Panc1 (cell line): ENCODE data around the gene FGR. TPM values are rescaled to one million over a fixed set of nuclear protein-coding genes. Genes with fewer than 3 reads are reported as not detected.

ENCODE experiments used
- ATAC-seq: fragments of 200-7000 bp; cut with Tn5 transposase; 2 replicates; pipeline ENCODE4 v1.9.1; 2020; ENCODE audit warnings: mild to moderate bottlenecking, moderate library complexity
- BruUV-seq: library from RNA; stranded (reverse); fragments of 400-500 nt; replicated peaks from 2 replicates; lab custom pipeline; 2021; lab: Mats Ljungman, UMichigan
- CTCF ChIA-PET: fragments of 300-600 bp; sonication (Branson Sonifier 250); formaldehyde crosslinking; loops from one replicate; lab custom pipeline; 2022; ENCODE audit warnings: antibody characterized with exemption; lab: Charles Lee
- POLR2A ChIA-PET: fragments of 300-600 bp; sonication (Branson Sonifier 250); formaldehyde crosslinking; loops from one replicate; lab custom pipeline; 2022; ENCODE audit warnings: antibody characterized with exemption; lab: Charles Lee
- DNase-seq: peaks from one replicate; pipeline ENCODE4 v3.0.0-alpha.2; 2010; ENCODE audit warnings: low read depth, low spot score
- H3K27ac ChIP-seq: 2 replicates; pipeline ENCODE4 v1.5.1; 2011; ENCODE audit warnings: mild to moderate bottlenecking, low read length, inconsistent platforms
- H3K27me3 ChIP-seq: fragments of 200-500 bp; sonication (Bioruptor generic); 2 replicates; pipeline ENCODE4 v1.6.0; 2014; ENCODE audit warnings: low read length, inconsistent platforms; ENCODE audit not compliant: control insufficient read depth, insufficient read depth
- H3K36me3 ChIP-seq: fragments of 200-500 bp; sonication (Bioruptor generic); 2 replicates; pipeline ENCODE4 v1.5.1; 2014; ENCODE audit warnings: inconsistent platforms, mild to moderate bottlenecking, low read length, moderate library complexity; ENCODE audit not compliant: control insufficient read depth, insufficient read depth
- H3K4me1 ChIP-seq: 2 replicates; pipeline ENCODE4 v1.5.1; 2011; ENCODE audit warnings: inconsistent platforms, mild to moderate bottlenecking, low read length, moderate library complexity; ENCODE audit not compliant: control insufficient read depth, insufficient read depth
- H3K4me3 ChIP-seq, 2 experiments: 2 replicates each; pipeline ENCODE4 v1.5.1; 2011 to 2012; ENCODE audit warnings: low read depth in 2 of 2, low read length in 2 of 2, mild to moderate bottlenecking in 2 of 2, inconsistent platforms in 1 of 2, moderate library complexity in 1 of 2
- H3K9me3 ChIP-seq: fragments of 200-500 bp; sonication (Bioruptor generic); 2 replicates; pipeline ENCODE4 v1.5.1; 2014; ENCODE audit warnings: low read depth, mild to moderate bottlenecking, inconsistent platforms, low read length, moderate library complexity; ENCODE audit not compliant: control insufficient read depth, insufficient read depth
- CTCF ChIP-seq: fragments of 450-650 bp; IDR thresholded peaks from 2 replicates; pipeline ENCODE4 v1.5.1; 2017; ENCODE audit warnings: mild to moderate bottlenecking
- POLR2AphosphoS5 ChIP-seq: IDR thresholded peaks from 2 replicates; pipeline ENCODE4 v1.6.1; 2012; ENCODE audit warnings: mild to moderate bottlenecking, low read depth, low read length, moderate library complexity
- SIN3A ChIP-seq: IDR thresholded peaks from 2 replicates; pipeline ENCODE4 v1.6.1; 2012; ENCODE audit warnings: low read depth, mild to moderate bottlenecking, low read length, moderate library complexity, borderline replicate concordance; ENCODE audit not compliant: insufficient read depth
- TCF7L2 ChIP-seq: IDR thresholded peaks from 2 replicates; pipeline ENCODE4 v1.6.1; 2011; ENCODE audit warnings: mild to moderate bottlenecking, low read depth, low read length, inconsistent platforms
- in situ Hi-C: cut with HindIII; loops from 2 replicates; pipeline ENCODE4 v1.10.0; 2016; ENCODE audit warnings: low sequenced_read_pairs, low pct_unique_long_range_greater_than_20kb
- intact Hi-C: fragments of 100-400 bp; cut with micrococcal nuclease; formaldehyde crosslinking; loops from one replicate; pipeline ENCODE4 v1.10.0; 2022; ENCODE audit not compliant: unreplicated experiment
- total RNA-seq: library from RNA; stranded (reverse); gene quantifications from one replicate; pipeline ENCODE4 v1.2.1, GENCODE V29; 2021; ENCODE audit not compliant: unreplicated experiment
- TF ChIP-seq, protein P1 (sequence below), 2 experiments: IDR thresholded peaks; 2 replicates each; pipeline ENCODE4 v1.6.1; 2011 to 2012; ENCODE audit warnings: low read depth in 2 of 2, control low read depth in 1 of 2, low read length in 1 of 2, mild to moderate bottlenecking in 1 of 2, moderate library complexity in 1 of 2; ENCODE audit not compliant: insufficient read depth in 1 of 2

The FGR gene
- total RNA-seq, 1 experiment from 2014 or later: 0.18 TPM

DNA sequence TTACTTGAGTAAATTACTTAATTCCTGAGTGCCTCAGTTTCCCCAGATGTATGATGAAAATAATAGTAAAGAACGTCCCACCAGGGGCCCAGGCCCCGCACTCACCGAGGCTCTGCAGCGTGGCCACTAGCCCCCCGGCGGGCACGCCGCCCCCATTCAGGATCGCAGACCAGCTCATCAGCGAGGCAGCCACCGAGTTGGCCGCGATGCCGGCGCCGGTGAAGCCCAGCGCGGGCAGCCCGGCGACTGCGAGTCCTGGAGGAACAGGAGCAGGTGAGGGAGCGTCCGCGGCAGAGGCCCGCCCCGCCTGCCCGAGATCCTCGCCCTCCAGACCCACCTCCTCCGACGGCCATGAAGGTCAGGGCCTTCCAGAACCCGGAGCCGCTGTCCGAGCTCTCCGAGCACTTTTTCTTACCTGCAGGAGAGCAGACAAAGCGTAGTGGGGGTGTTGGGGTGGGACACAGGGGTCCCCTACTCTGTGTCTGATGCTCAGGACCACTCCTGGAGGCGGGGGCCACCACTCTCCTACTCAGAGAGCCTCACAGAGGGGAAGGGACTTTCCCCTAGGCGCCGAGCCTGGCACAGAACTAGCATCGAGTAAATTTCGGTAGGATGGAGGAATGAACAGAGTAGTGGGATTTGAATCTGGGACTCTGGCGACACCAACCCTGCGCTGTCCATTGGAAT, 33.3 kb upstream of the FGR start:
- no TSS peak for BruUV-seq
- intact Hi-C loops (loop anchor here (10.0 kb wide), 1 partner anchor 273 kb away; the partner anchor contains the start of gene GPR3), in situ Hi-C loops (no loop called here)
- Histone ChIP-seq H3K27ac (no peak overlapping the region), H3K36me3 (no peaks in the 10 kb centered on the region), H3K4me3 (no peak overlapping the region), H3K4me1 (peaks cover 7% of the 10 kb centered on the region; the same call in 1 of the 2 replicates), H3K9me3 (no peaks in the 10 kb centered on the region), H3K27me3 (no peaks in the 10 kb centered on the region)
- TF ChIP-seq CTCF (no peak), TCF7L2 (no peak), SIN3A (no peak), POLR2AphosphoS5 (no peak)
- TF ChIP-seq, protein P1, sequence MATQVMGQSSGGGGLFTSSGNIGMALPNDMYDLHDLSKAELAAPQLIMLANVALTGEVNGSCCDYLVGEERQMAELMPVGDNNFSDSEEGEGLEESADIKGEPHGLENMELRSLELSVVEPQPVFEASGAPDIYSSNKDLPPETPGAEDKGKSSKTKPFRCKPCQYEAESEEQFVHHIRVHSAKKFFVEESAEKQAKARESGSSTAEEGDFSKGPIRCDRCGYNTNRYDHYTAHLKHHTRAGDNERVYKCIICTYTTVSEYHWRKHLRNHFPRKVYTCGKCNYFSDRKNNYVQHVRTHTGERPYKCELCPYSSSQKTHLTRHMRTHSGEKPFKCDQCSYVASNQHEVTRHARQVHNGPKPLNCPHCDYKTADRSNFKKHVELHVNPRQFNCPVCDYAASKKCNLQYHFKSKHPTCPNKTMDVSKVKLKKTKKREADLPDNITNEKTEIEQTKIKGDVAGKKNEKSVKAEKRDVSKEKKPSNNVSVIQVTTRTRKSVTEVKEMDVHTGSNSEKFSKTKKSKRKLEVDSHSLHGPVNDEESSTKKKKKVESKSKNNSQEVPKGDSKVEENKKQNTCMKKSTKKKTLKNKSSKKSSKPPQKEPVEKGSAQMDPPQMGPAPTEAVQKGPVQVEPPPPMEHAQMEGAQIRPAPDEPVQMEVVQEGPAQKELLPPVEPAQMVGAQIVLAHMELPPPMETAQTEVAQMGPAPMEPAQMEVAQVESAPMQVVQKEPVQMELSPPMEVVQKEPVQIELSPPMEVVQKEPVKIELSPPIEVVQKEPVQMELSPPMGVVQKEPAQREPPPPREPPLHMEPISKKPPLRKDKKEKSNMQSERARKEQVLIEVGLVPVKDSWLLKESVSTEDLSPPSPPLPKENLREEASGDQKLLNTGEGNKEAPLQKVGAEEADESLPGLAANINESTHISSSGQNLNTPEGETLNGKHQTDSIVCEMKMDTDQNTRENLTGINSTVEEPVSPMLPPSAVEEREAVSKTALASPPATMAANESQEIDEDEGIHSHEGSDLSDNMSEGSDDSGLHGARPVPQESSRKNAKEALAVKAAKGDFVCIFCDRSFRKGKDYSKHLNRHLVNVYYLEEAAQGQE (IDR thresholded peaks at IDR 0.05; ENCODE audit: insufficient read depth in 1 of 2, low read depth in 2 of 2, low read length in 1 of 2): no peak
- CTCF ChIA-PET: no interaction called here
- ATAC-seq: no peak
- POLR2A ChIA-PET: no interaction called here
- no peak for DNase-seq

- H3K4me1 ChIP-seq: peaks cover 8% of the 10 kb centered on the region
- ATAC-seq (no peak), DNase-seq (no peak)
- H3K27ac ChIP-seq: no peak overlapping the region
- no peak overlapping the region for H3K4me3 ChIP-seq
- H3K36me3 ChIP-seq: no peaks in the 10 kb centered on the region
- H3K27me3 ChIP-seq: no peaks in the 10 kb centered on the region
- in situ Hi-C loops: no loop called here
- no peak for TF ChIP-seq POLR2AphosphoS5
- no peak for TF ChIP-seq TCF7L2
- TF ChIP-seq, protein P1 (IDR thresholded peaks at IDR 0.05; ENCODE audit: insufficient read depth in 1 of 2, low read depth in 2 of 2, low read length in 1 of 2): no peak
- TF ChIP-seq CTCF: no peak
- H3K9me3 ChIP-seq: no peaks in the 10 kb centered on the region
- intact Hi-C loops: loop anchor here (10.0 kb wide), 1 partner anchor 272 kb away; the partner anchor contains the start of gene GPR3
- ChIA-PET CTCF (interaction anchor here (0.6 to 0.7 kb wide), 4 partner anchors 43 to 118 kb away, joined by 3 to 16 read pairs (median 5); partner anchors contain the start of gene FAM76A), POLR2A (interaction anchor here (0.7 kb wide), 1 partner anchor 61 kb away, joined by 13 read pairs; no protein-coding TSS in a partner anchor)
- BruUV-seq: no TSS peak
Observed at GRCh38 chr1:27666791-27667254, 31.8 kb upstream of the FGR start.
